Measurements from ENCODE around the gene IL17B. TPM values are rescaled to one million over a fixed set of nuclear protein-coding genes. Genes with fewer than 3 reads are reported as not detected.
A peak's percentile ranks its signal among the peaks of the same experiment; 100 is the strongest.

The IL17B gene
- total RNA-seq, 4 donors from 2014 or later: 2.0 to 2.5 (median 2.1) TPM; not detected in 1

- 80 to 83% methylated on average over 2 of the region's 2 CpGs for WGBS, 2 donors
Observed at GRCh38 chr5:149344151-149344550, 34.9 kb downstream of the IL17B start.

GRCh38 chr5:149341876-149342275 lies 37.2 kb downstream of the IL17B start:
- Histone ChIP-seq H3K27me3 (no peaks in the 10 kb centered on the region), H3K4me1 (peaks cover 0 to 25% (median 13%) of the 10 kb centered on the region in 3 donors), H3K9me3 (no peaks in the 10 kb centered on the region), H3K27ac (no peak overlapping the region), H3K4me3 (no peak overlapping the region), H3K36me3 (peaks cover 0 to 19% (median 0%) of the 10 kb centered on the region in 3 donors)
- no peak for TF ChIP-seq CTCF (IDR thresholded peaks at IDR 0.05)
- TF ChIP-seq POLR2A (IDR thresholded peaks at IDR 0.05): no peak
- DNase-seq: no peak
- intact Hi-C loops (cut with DNase I): no loop called here

More at GRCh38 chr5:149344151-149344550, 34.9 kb downstream of the IL17B start:
- Histone ChIP-seq H3K36me3 (peaks cover 0 to 21% (median 12%) of the 10 kb centered on the region in 3 donors), H3K27me3 (no peaks in the 10 kb centered on the region), H3K4me1 (peaks cover 0 to 48% (median 26%) of the 10 kb centered on the region in 3 donors), H3K4me3 (no peak overlapping the region), H3K9me3 (no peaks in the 10 kb centered on the region), H3K27ac (peak overlapping the region in 3 of 4 donors; percentile 89 to 90 (median 90))
- intact Hi-C loops (cut with DNase I): no loop called here
- TF ChIP-seq POLR2A (IDR thresholded peaks at IDR 0.05) (no peak), CTCF (IDR thresholded peaks at IDR 0.05) (no peak)
- DNase-seq: no peak

- Histone ChIP-seq H3K36me3 (peaks cover 0 to 28% (median 2%) of the 10 kb centered on the region in 3 donors), H3K27me3 (no peaks in the 10 kb centered on the region), H3K27ac (no peak overlapping the region), H3K4me3 (no peak overlapping the region), H3K4me1 (peaks cover 0 to 17% (median 6%) of the 10 kb centered on the region in 3 donors), H3K9me3 (no peaks in the 10 kb centered on the region)
- intact Hi-C loops (cut with DNase I): no loop called here
- TF ChIP-seq POLR2A (IDR thresholded peaks at IDR 0.05): no peak
- TF ChIP-seq CTCF (IDR thresholded peaks at IDR 0.05): no peak
- no peak for DNase-seq
- 73% methylated on average over 1 of the region's 1 CpG for WGBS, 2 donors
Observed at GRCh38 chr5:149340920-149341319, 38.2 kb downstream of the IL17B start.

- no peak overlapping the region for H3K4me3 ChIP-seq
- H3K4me1 ChIP-seq: peaks cover 0 to 4% (median 0%) of the 10 kb centered on the region in 3 donors
- intact Hi-C loops (cut with DNase I): no loop called here
- no peak for DNase-seq
- no peak for TF ChIP-seq CTCF (IDR thresholded peaks at IDR 0.05)
- TF ChIP-seq POLR2A (IDR thresholded peaks at IDR 0.05): no peak
- peaks cover 0 to 39% (median 4%) of the 10 kb centered on the region in 3 donors for H3K36me3 ChIP-seq
- no peaks in the 10 kb centered on the region for H3K27me3 ChIP-seq
- WGBS, 2 donors: 28 to 50% methylated on average over 1 of the region's 1 CpG
- no peak overlapping the region for H3K27ac ChIP-seq
- no peaks in the 10 kb centered on the region for H3K9me3 ChIP-seq
Observed at GRCh38 chr5:149338364-149338763, 40.7 kb downstream of the IL17B start.

GRCh38 chr5:149337736-149338135 lies 41.4 kb downstream of the IL17B start:
- H3K4me1 ChIP-seq: peaks cover 0 to 7% (median 0%) of the 10 kb centered on the region in 3 donors
- intact Hi-C loops (cut with DNase I): no loop called here
- DNase-seq: no peak
- WGBS, 2 donors: 89 to 92% methylated on average over 4 of the region's 4 CpGs
- no peak overlapping the region for H3K4me3 ChIP-seq
- no peaks in the 10 kb centered on the region for H3K27me3 ChIP-seq
- H3K36me3 ChIP-seq: peaks cover 0 to 45% (median 4%) of the 10 kb centered on the region in 3 donors
- no peak for TF ChIP-seq CTCF (IDR thresholded peaks at IDR 0.05)
- no peak for TF ChIP-seq POLR2A (IDR thresholded peaks at IDR 0.05)
- no peaks in the 10 kb centered on the region for H3K9me3 ChIP-seq
- H3K27ac ChIP-seq: no peak overlapping the region

Measured in esophagus squamous epithelium (tissue), 5 donors.